A673 (cell line): ENCODE results near the gene PRRC2A. TPM values are rescaled to one million over a fixed set of nuclear protein-coding genes. Genes with fewer than 3 reads are reported as not detected.
"Not testable (repeated sequence)": the region's sequence is repeated elsewhere in the genome, so short reads cannot be mapped to it uniquely, and the experiment has no call there.

Experiments used
- BruUV-seq: library from RNA; stranded (reverse); fragments of 400-500 nt; replicated peaks from 2 replicates; lab custom pipeline; 2021; lab: Mats Ljungman, UMichigan
- CTCF ChIA-PET: fragments of 300-600 bp; sonication (Branson Sonifier 250); formaldehyde crosslinking; loops from one replicate; lab custom pipeline; 2022; ENCODE audit warnings: antibody characterized with exemption; lab: Charles Lee
- POLR2A ChIA-PET: fragments of 300-600 bp; sonication (Branson Sonifier 250); formaldehyde crosslinking; loops from one replicate; lab custom pipeline; 2022; ENCODE audit warnings: antibody characterized with exemption; ENCODE audit not compliant: low non-redundant PET; lab: Charles Lee
- DNase-seq: peaks from one replicate; pipeline ENCODE4 v3.0.0-alpha.2; 2015; ENCODE audit warnings: low spot score
- H3K27ac ChIP-seq: fragments of 200-600 bp; sonication (generic); 2 replicates; pipeline ENCODE4 v1.5.1; 2016; ENCODE audit warnings: mixed run types, low read depth, mild to moderate bottlenecking, mixed read lengths, antibody characterized with exemption, low read length; ENCODE audit not compliant: poor library complexity, severe bottlenecking
- H3K27me3 ChIP-seq: fragments of 200-600 bp; sonication (generic); replicated peaks from 2 replicates; pipeline ENCODE4 v1.6.1; 2017; ENCODE audit warnings: mixed run types, low read depth, mild to moderate bottlenecking, mixed read lengths, antibody characterized with exemption, low read length; ENCODE audit not compliant: insufficient read depth, poor library complexity
- H3K36me3 ChIP-seq: fragments of 200-600 bp; sonication (generic); 2 replicates; pipeline ENCODE4 v1.6.1; 2016; ENCODE audit warnings: mixed run types, mild to moderate bottlenecking, mixed read lengths, antibody characterized with exemption, low read length; ENCODE audit not compliant: insufficient read depth, poor library complexity, severe bottlenecking
- H3K4me1 ChIP-seq: fragments of 200-600 bp; sonication (generic); 2 replicates; pipeline ENCODE4 v1.6.1; 2017; ENCODE audit warnings: mixed run types, mild to moderate bottlenecking, mixed read lengths, antibody characterized with exemption, low read length; ENCODE audit not compliant: insufficient read depth, poor library complexity, severe bottlenecking
- H3K4me3 ChIP-seq: fragments of 200-600 bp; sonication (generic); 2 replicates; pipeline ENCODE4 v1.5.1; 2016; ENCODE audit warnings: low read depth, mixed run types, mild to moderate bottlenecking, mixed read lengths, low read length; ENCODE audit not compliant: poor library complexity, severe bottlenecking
- H3K9me3 ChIP-seq: fragments of 200-600 bp; sonication (generic); 2 replicates; pipeline ENCODE4 v1.6.1; 2016; ENCODE audit warnings: mixed run types, low read depth, mild to moderate bottlenecking, mixed read lengths, antibody characterized with exemption, low read length; ENCODE audit not compliant: poor library complexity, severe bottlenecking
- CTCF ChIP-seq: fragments of 300-800, 200-600 bp; sonication (generic); conservative IDR thresholded peaks from 2 replicates; pipeline ENCODE4 v1.5.1; 2017; ENCODE audit warnings: low read depth, mild to moderate bottlenecking, antibody characterized with exemption, low read length, moderate library complexity, mixed read lengths
- EZH2 ChIP-seq: fragments of 200-600 bp; sonication (generic); IDR thresholded peaks from 2 replicates; pipeline ENCODE4 v1.6.1; 2017; ENCODE audit warnings: borderline replicate concordance, low read depth, mild to moderate bottlenecking, mixed read lengths, antibody characterized with exemption, low read length; ENCODE audit not compliant: poor library complexity, severe bottlenecking
- intact Hi-C: fragments of 100-400 bp; cut with micrococcal nuclease; formaldehyde crosslinking; loops from one replicate; pipeline ENCODE4 v1.10.0; 2022; ENCODE audit not compliant: unreplicated experiment
- total RNA-seq: library from RNA; stranded (reverse); gene quantifications from 2 replicates; pipeline ENCODE4 v1.2.3, GENCODE V29; 2021

Gene PRRC2A
- total RNA-seq, 1 experiment from 2014 or later, result 289 TPM

GRCh38 chr6:31586599-31587281, 33.8 kb upstream of the PRRC2A start:
- DNase-seq, result no peak
- no TSS peak for BruUV-seq
- Histone ChIP-seq H3K9me3 (no peaks in the 10 kb centered on the region), H3K4me3 (no peak overlapping the region), H3K27ac (no peak overlapping the region), H3K36me3 (no peaks in the 10 kb centered on the region), H3K27me3 (no peaks in the 10 kb centered on the region), H3K4me1 (peaks cover 4% of the 10 kb centered on the region)
- TF ChIP-seq EZH2 (no peak), CTCF (no peak)
- POLR2A ChIA-PET, result no interaction called here
- intact Hi-C loops, result no loop called here
- CTCF ChIA-PET, result interaction anchor here (1.2 kb wide), 1 partner anchor 12 kb away, joined by 6 read pairs; no protein-coding TSS in a partner anchor

GRCh38 chr6:31587791-31588777, 32.4 kb upstream of the PRRC2A start:
- TF ChIP-seq EZH2 (no peak), CTCF (no peak)
- ChIA-PET POLR2A (no interaction called here), CTCF (no interaction called here)
- H3K36me3 ChIP-seq, result no peaks in the 10 kb centered on the region
- H3K9me3 ChIP-seq, result no peaks in the 10 kb centered on the region
- no TSS peak for BruUV-seq
- H3K4me3 ChIP-seq, result no peak overlapping the region
- intact Hi-C loops, result no loop called here
- H3K27me3 ChIP-seq, result no peaks in the 10 kb centered on the region
- DNase-seq, result no peak
- peaks cover 4% of the 10 kb centered on the region for H3K4me1 ChIP-seq
- H3K27ac ChIP-seq, result no peak overlapping the region

DNA sequence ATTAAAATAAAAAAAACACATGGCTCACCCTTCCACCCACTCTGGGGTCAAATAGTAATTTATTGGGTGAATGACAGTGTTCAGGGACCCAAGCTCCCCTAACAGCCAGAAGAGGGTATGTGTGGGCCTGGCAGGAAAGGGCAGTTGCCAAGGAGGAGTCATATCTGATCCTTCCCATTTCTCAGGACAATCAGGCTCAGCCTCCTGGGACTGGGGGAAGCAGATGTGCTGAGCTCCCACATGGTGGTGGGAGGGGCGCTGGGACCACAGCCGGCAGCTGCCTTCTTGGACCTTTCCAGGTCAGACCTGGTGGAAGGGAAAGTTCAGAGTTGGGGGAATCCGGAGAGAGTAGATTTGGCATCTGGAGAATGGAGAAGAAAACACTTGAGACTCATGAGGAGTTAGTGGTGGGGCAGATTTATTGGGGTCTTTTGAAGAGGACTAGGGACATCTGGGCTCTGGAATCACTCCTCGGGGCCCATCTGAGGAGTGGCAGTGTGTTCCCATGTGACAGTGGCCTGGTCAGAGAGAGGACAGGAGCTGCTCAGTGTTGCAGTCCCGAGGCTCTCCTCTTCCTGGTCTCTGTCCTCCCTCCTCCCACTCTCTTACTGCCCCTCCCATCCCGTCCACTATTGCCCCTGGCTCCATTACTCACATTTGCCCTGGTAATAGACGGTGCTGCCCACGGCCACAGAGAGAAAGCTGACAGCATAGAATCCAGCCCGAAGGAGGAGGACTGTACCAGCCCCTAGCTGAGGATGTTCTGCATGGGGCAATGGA, 31.5 kb upstream of the PRRC2A start:
- Histone ChIP-seq H3K27me3 (no peaks in the 10 kb centered on the region), H3K9me3 (no peaks in the 10 kb centered on the region), H3K4me1 (peaks cover 4% of the 10 kb centered on the region), H3K4me3 (no peak overlapping the region), H3K36me3 (no peaks in the 10 kb centered on the region), H3K27ac (no peak overlapping the region)
- no TSS peak for BruUV-seq
- ChIA-PET POLR2A (no interaction called here), CTCF (no interaction called here)
- no peak for DNase-seq
- intact Hi-C loops, result no loop called here
- TF ChIP-seq CTCF (no peak), EZH2 (no peak)

DNA sequence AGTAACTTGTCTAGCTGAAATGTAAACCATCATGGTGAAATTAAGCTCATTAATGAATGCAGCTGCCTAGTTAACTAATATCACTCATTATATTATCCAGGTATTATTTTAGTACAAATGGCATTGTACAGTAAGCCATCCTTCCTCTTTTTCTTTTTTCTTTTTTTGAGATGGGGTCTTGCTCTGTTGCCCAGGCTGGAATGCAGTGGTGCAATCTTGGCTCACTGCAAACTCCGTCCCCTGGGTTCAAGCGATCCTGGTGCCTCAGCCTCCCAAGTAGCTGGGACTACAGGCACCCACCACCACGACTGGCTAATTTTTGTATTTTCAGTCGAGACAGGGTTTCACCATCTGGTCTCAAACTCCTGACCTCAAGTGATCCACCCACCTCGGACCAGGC, 29.8 kb upstream of the PRRC2A start:
- H3K4me3 ChIP-seq, H3K9me3 ChIP-seq, CTCF ChIA-PET, H3K27ac ChIP-seq, intact Hi-C loops, H3K27me3 ChIP-seq, H3K36me3 ChIP-seq, DNase-seq, POLR2A ChIA-PET, BruUV-seq, H3K4me1 ChIP-seq: not testable (repeated sequence)
